ENCODE measurements around the gene BCO1.

DNA sequence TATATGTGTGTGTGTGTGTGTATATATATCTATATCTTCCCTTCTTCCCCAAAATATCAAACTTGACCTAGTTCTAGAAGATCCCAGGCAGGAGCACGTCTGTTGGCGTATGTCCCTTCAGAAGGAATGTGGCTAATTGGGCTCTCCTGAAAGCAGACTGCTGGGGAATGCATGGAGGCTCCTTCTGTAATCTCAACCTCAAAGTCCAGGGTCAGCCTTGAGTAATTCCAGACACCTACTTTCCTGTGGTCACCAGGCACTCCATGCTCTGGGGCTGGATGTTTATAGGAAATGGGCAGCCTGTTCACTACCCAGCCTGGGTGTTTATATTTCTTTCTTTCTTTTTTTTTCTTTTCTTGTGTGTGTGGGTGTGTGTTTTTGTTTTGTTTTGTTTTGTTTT, 13.4 kb downstream of the BCO1 start:
- TF ChIP-seq, protein P1, sequence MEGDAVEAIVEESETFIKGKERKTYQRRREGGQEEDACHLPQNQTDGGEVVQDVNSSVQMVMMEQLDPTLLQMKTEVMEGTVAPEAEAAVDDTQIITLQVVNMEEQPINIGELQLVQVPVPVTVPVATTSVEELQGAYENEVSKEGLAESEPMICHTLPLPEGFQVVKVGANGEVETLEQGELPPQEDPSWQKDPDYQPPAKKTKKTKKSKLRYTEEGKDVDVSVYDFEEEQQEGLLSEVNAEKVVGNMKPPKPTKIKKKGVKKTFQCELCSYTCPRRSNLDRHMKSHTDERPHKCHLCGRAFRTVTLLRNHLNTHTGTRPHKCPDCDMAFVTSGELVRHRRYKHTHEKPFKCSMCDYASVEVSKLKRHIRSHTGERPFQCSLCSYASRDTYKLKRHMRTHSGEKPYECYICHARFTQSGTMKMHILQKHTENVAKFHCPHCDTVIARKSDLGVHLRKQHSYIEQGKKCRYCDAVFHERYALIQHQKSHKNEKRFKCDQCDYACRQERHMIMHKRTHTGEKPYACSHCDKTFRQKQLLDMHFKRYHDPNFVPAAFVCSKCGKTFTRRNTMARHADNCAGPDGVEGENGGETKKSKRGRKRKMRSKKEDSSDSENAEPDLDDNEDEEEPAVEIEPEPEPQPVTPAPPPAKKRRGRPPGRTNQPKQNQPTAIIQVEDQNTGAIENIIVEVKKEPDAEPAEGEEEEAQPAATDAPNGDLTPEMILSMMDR (conservative IDR thresholded peaks at IDR 0.05; ENCODE audit: low read depth, low read length) = no peak
- TF ChIP-seq POLR2A (IDR thresholded peaks at IDR 0.05; ENCODE audit: low read depth, low read length) = no peak
- TF ChIP-seq CEBPB (IDR thresholded peaks at IDR 0.05; ENCODE audit: low read depth, low read length) = no peak
- TF ChIP-seq MXI1 (IDR thresholded peaks at IDR 0.05; ENCODE audit: borderline replicate concordance, low read depth, low read length) = no peak
- TF ChIP-seq RFX5 (IDR thresholded peaks at IDR 0.05; ENCODE audit: low read depth, low read length) = no peak
- no peak for TF ChIP-seq RAD21 (IDR thresholded peaks at IDR 0.05; ENCODE audit: low read length)
- TF ChIP-seq MAFK (IDR thresholded peaks at IDR 0.05; ENCODE audit: low read depth, low read length) = no peak
- TF ChIP-seq FOS (IDR thresholded peaks at IDR 0.05; ENCODE audit: low read depth, low read length) = no peak

Data from IMR-90 (cell line).